Left cardiac atrium (tissue), 4 donors: Measurements from ENCODE around the gene STK4. TPM values are rescaled to one million over a fixed set of nuclear protein-coding genes. Genes with fewer than 3 reads are reported as not detected.

ENCODE experiments used
- ATAC-seq, 2 donors: fragments of 200-7000 bp; cut with Tn5 transposase; one replicate each; pipeline ENCODE4 v1.9.1; 2020; ENCODE audit warnings: mild to moderate bottlenecking in 2 of 2, moderate library complexity in 2 of 2
- DNase-seq: peaks from one replicate; pipeline ENCODE4 v3.0.0-alpha.2; 2020
- intact Hi-C, 2 donors: fragments of 100-400 bp; cut with DNase I; formaldehyde crosslinking; loops; one replicate each; pipeline versions ENCODE4 v1.14.1 to v1.15.1; 2022 to 2023
- total RNA-seq, 2 donors: library from RNA; stranded (reverse); fragmentation: NEBNext Ultra II Directional; extraction: Animal tissue kit (Norgen Biotek cat#: 25700); gene quantifications; one replicate each; pipeline ENCODE4 v1.2.1, GENCODE V29; 2021
- donor health status: DM: no; HTN: yes; CAD: no.
- donor health status: DM: no; HTN: yes; CAD: no; lungs with severe emphysema.
- donor health status: DM: yes; HTN: yes; CAD: no.
- donor health status: Dilated cardiomyopathy.

The STK4 gene
- total RNA-seq, 2 donors from 2014 or later = 16.0 to 16.4 TPM

DNA sequence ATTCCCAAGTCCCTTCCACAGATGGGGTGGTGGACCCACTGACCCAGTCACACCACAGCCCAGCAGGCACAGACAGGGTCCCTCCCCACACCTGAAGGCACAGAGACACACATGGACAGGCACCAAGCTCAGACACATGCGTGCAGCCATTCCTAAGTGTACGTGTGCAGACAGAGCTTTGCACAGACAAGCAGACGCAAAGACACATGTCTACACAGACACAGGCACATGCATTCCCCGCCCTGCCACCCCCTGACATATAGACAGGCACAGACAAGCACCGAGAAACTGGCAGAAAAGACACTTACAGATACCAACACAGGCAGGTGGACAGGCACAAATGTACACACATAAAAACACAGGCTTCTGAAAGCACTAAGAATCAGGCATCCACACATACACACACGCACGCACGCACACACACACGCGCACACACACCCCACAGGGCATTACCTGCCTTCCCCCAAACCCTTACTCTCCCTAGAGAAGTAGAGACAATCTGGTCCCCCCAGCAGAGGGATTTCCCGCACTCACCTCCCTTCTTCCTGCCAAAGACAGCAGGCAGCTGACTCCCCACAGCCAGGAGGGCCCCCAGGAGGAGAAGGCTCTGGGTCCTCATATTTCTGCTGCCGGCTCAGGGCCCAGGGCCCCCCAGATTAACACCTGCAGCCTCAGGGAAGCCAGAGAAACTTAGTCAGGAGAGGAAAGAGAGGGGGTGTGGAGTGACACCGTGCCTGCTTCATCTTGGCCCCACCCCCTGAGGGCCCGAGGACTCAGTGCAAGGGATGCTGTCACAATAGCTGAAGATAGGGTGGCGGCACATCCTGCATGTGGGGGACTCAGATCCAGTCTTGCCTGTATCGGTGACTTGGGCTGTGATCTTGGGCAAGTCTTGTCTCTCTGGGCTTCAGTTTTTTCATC, 148.4 kb downstream of the STK4 start, which contains the start of gene WFDC5:
Gene WFDC5, minus strand, starts transcription at position 710 of the 921 bp plus-strand sequence. Its CDS starts 91 bp downstream, at position 619.
- no peak for ATAC-seq
- intact Hi-C loops = no loop called here
- no peak for DNase-seq

- intact Hi-C loops = no loop called here
- no peak for ATAC-seq
Measured at GRCh38 chr20:45115386-45115774, 149.1 kb downstream of the STK4 start.

DNA sequence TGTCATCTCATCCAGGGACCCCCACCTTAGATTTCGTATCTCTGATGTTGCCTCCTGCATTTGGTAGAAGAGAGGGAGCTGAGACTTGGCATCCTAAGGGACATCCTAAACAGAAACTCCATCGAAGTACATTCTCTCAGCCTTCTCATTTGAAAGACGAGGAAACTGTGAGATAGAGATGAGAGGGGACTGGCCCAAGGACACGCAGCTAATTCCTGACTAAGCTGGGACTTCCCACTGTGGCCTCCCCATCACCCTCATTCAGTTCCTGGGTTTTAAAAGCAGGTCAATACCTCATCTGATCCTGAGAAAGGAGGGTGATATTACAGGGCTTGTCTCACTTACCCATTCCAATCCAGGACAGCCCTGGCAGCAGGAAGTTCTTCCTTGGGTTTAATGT, 149.5 kb downstream of the STK4 start:
- ATAC-seq (no peak), DNase-seq (no peak)
- intact Hi-C loops = no loop called here

More at GRCh38 chr20:45115386-45115774, 149.1 kb downstream of the STK4 start:
- DNase-seq = no peak

- intact Hi-C loops = no loop called here
- DNase-seq (no peak), ATAC-seq (no peak)
Measured at GRCh38 chr20:45117581-45117980, 151.3 kb downstream of the STK4 start.

DNA sequence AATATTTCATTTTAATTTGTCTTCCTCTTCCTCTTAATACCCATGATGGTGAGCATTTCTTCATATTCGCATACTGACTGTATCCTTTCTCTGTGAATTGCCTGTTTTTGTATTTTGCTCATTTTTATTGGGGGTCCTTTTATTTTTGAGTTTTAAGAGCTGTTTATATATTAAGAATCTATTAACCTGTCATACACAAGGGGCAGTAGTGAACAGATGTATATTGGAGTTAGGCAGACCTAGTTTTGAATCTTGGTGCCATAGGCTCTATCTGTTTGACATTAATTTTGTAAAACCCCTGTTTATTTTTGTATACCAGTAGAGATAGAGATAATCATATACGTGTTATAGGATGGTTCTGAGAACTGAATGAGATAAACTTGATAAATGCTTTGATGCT, 151.7 kb downstream of the STK4 start:
- DNase-seq (no peak), ATAC-seq (no peak)

GRCh38 chr20:45119556-45120266, 153.4 kb downstream of the STK4 start:
- intact Hi-C loops = no loop called here
- no peak for DNase-seq
- ATAC-seq = no peak

More for the DNA sequence above, 151.7 kb downstream of the STK4 start:
- intact Hi-C loops = no loop called here

- no peak for DNase-seq
- ATAC-seq = no peak
- intact Hi-C loops = no loop called here
Measured at GRCh38 chr20:45121388-45121787, 155.1 kb downstream of the STK4 start.

GRCh38 chr20:45124365-45124764, 158.1 kb downstream of the STK4 start, which contains the start of gene WFDC12:
TSS of gene WFDC12 (minus strand) at chr20:45124465. CDS start at chr20:45124447, 18 bp downstream.
- DNase-seq (no peak), ATAC-seq (no peak)
- intact Hi-C loops = no loop called here

DNA sequence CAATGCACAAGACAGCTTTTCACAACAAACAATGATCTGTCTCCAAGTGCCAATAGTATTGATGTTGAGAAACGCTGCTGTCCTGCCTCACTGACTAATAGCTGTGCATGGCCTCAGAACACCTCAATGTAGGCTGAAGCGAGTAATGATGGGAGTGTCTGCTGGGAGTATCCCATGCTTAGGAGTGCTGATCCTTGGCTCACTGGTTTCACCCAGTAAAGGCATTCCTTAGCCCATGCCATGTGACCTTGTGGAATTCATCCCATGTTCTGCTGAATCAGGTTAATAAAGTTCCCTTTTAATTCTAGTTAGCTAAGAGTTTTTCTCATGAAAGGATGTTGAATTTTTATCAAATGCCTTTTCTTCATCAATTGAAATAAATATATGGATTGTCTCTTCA, 161.8 kb downstream of the STK4 start:
- no peak for DNase-seq
- ATAC-seq = peak in 1 of 2 donors; percentile 85
- intact Hi-C loops = no loop called here

Other genes starting within 250 kb of the STK4 start
- gene KCNK15, start 220.6 kb upstream of the STK4 start, total RNA-seq = 1 to 10 TPM; 2.2 to 2.6 TPM
- gene RIMS4, start 156.0 kb upstream of the STK4 start, total RNA-seq = under 1 TPM; 0.58 to 0.80 TPM
- 100 to 1,000 TPM; 109 to 140 TPM for gene YWHAB, start 80.8 kb upstream of the STK4 start, total RNA-seq
- 1 to 10 TPM; 5.6 to 6.3 TPM for gene PABPC1L, start 56.5 kb upstream of the STK4 start, total RNA-seq
- 10 to 100 TPM; 10.5 to 10.9 TPM for gene TOMM34, start 6.1 kb upstream of the STK4 start, total RNA-seq
- under 1 TPM; 0.21 TPM for gene KCNS1, start 134.6 kb downstream of the STK4 start, total RNA-seq
- not detected for gene WFDC5, start 148.7 kb downstream of the STK4 start, total RNA-seq
- gene WFDC12, start 158.0 kb downstream of the STK4 start, total RNA-seq = not detected
- gene PI3, start 208.4 kb downstream of the STK4 start, total RNA-seq = 1 to 10 TPM in 1 of 2 donors, not detected in 1; 1.4 TPM
- gene SEMG1, start 240.5 kb downstream of the STK4 start, total RNA-seq = not detected